HG02798 (cell line): ENCODE results near the gene RHD.
"Not testable (repeated sequence)": the region's sequence is repeated elsewhere in the genome, so short reads cannot be mapped to it uniquely, and the experiment has no call there.

Experiments
- ATAC-seq: cut with Tn5 transposase; IDR thresholded peaks from one replicate; pipeline ENCODE4 v1.9.1; 2021; ENCODE audit warnings: mild to moderate bottlenecking; ENCODE audit not compliant: unreplicated experiment, poor library complexity

Gene RHD

DNA sequence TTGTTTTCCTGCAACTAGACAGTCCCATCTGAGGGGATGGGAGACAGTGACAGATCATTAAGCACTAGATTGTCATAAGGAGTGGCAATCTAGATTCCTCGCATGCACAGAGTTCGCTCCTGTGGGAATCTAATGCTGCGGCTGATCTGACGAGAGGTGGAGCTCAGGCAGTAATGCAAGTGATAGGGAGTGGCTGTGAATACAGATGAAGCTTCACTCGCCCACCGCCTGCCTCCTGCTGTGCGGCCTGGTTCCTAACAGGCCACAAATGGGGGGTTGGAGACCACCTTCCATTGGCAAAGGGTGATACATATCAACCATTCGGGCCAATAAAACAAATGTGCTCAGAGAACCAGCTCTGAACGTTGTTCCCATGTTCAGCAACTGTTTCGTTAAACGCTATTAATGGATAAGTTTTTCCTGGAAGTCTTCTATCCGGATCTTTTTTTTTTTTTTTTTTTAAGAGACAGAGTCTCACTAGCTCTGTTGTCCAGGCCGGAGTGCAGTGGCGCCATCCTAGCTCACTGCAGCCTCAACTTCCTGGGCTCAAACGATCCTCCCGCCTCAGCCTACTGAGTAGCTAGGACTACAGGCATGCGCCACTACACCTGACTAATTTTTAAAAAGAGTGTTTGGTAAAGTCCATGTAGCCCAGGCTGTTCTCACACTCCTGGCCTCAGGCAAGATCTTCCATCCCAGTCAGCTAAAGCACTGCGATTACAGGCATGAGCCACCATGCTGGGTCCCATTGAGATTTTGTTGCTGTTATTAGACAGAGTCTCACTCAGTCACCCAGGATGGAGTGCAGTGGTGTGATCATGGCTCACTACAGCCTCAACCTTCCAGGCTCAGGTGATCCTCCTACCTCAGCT, 16.4 kb upstream of the RHD start:
- no peak for ATAC-seq

DNA sequence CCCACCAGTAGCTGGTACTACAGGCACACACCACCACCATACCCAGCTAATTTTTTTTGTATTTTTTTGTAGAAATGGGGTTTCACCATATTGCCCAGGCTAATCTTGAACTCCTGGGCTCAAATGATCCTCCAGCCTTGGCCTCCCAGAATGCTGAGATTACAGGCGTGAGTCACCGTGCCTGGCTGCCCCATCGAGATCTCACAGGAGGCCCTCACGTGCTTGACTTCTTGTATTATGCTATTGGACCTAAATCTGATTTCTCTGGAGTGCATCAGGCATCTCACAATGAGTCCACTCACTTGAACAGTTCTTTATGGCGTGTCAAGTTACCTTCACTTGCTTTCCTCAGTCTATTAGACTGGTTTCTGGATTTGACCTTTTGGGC, 15.7 kb upstream of the RHD start:
- ATAC-seq, result no peak

GRCh38 chr1:25257196-25257595, 15.1 kb upstream of the RHD start:
- no peak for ATAC-seq

DNA sequence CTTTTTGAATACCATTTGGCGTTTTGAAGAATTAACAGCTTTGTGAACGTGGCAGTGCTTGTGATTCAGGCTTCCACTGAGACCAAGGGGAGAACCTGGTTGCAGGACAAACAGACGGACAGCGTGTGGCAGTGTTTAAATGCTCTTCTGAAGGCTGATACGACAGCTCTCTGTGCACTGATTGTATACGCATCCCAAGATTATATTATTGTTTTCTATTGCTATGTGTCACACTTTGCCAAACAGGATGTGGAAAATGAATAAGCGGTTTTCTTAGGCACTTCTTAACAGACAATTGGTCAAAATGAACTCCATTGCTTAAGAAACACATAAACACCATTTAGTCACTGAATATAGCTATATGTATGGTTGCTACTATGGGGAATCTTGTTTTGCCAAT, 12.5 kb upstream of the RHD start:
- not testable (repeated sequence) for ATAC-seq

DNA sequence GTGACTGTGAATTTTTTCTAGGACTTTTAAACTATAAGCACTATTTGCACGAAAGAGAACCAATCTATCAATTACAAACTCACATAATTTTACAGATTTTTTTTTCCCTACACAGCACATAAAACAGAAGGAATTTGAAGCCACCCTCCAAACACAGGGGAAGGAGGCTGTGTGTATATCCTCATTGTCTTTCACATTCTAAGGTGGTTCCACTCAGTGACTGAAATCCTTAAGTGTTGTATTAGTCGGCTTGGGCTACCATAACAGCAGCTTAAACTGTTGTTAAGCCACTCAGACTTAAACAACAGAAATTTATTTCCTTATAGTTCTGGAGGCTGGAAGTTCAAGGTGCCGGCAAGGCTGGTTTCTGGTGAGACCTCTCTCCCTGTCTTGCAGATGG, 12.0 kb upstream of the RHD start:
- not testable (repeated sequence) for ATAC-seq

DNA sequence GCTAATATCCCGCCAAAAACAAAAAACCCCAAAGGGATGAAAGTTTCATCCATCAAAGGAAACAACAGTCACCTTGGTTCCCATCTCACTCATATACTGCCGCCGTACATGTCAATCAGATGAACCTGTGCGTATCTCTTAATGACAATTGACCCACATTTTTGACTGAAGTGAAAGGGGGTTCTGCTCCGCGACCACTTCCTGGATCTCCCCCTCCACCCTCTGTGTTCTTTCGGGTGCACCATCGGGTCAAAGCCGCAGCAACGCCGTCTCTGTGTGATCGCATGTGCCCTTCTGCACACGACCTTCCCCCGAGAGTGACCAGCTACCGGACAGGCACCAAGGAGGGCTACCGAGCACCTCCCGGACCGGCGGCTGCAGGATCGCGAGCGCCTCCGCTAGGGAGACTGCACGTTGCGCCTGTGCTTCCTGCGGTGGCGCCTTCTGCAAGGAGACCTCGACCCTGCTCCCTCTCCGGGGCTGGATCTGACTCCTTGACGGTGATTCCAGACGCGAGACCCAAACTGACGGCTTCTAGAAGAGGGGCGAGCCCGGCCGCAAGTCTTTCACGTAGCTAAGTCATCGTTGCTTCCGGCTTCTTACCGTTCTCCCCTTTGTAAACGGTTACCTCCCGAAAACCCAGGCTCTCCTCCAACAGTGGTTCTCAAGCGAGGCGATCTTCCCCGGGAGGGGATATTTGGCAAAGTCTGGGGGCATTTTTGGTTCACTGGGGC, 5.6 kb upstream of the RHD start:
- ATAC-seq, result peak; percentile 25

- ATAC-seq, result peak; percentile 85
Measured at GRCh38 chr1:25267288-25268142, 4.8 kb upstream of the RHD start.

DNA sequence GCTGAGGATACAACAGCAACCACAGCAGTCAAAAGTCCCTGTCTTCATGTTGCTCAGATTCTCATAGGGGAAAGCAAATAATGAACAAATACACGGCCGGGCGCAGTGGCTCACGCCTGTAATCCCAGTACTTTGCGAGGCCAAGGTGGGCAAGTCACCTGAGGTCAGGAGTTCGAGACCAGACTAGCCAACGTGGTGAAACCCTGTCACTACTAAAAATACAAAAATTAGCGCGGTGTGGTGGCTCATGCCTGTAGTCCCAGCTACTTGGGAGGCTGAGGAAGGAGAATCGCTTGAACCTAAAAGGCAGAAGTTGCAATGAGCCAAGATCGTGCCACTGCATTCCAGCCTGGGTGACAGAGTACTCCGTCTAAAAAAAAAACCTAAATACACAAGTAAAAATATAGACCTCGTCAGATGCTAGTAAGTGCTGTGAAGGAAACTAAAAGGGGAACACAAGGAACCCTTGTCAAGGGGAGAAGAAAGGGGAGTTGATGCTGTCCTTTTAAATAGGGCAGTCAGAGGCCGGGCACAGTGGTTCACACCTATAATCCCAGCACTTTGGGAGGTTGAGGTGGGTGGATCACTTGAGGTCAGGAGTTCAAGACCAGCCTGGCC, 4.1 kb upstream of the RHD start:
- not testable (repeated sequence) for ATAC-seq

DNA sequence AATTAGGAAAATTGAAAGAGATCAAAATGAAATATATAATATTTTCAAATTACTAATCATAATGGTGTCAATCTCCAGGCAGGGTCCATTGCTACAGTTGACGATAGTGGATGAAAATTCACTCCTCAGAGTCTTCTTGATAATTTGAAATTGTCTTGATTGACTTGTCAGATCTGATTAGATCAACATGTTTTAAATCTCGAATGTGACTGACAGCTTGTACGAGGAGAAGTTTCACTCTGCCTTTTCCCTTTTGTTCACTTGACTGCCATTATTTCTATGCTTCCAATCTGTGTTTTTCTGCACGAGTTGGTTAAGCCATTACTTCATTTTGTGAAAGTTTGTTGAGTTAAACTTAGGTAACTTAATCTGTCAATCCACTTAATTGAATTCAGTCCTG, 3.3 kb downstream of the RHD start:
- not testable (repeated sequence) for ATAC-seq

DNA sequence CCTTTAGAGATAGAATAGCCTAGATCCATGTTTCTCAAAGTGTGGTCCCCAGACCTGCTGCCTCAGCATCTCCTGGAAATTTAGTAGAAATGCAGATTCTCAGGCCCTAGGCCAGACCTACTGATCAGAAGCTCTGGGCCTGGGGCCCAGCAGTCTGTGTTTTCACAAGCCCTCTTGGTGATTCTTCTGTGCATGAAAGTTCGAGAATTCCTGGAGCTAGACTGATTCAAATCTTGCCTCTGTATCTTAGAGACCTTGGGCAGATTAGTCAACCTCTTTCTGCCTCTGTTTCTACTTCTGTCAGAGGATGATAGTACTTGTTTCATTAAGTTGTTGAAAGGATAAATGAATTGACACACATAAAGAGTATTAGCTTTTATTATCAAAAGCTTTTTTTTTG, 5.0 kb downstream of the RHD start:
- not testable (repeated sequence) for ATAC-seq

DNA sequence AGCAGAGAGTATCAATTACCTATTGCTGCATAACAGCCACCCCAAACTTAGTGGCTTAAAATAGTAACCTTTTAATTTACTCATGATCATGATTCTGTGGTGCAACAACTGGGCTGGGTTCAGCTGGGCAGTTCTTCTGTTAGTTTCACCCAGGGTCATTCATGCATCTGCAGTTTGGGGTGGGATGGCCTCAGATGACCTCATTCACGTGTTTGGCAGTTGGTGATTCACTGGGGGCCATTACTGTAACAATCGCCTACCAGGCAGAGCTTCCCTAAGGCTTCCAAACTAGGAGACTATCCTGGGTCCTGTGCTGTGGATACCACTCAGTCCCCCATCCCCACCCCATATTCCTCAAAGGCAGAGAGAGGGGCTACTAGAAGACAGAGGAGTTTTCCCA, 6.0 kb downstream of the RHD start:
- not testable (repeated sequence) for ATAC-seq

DNA sequence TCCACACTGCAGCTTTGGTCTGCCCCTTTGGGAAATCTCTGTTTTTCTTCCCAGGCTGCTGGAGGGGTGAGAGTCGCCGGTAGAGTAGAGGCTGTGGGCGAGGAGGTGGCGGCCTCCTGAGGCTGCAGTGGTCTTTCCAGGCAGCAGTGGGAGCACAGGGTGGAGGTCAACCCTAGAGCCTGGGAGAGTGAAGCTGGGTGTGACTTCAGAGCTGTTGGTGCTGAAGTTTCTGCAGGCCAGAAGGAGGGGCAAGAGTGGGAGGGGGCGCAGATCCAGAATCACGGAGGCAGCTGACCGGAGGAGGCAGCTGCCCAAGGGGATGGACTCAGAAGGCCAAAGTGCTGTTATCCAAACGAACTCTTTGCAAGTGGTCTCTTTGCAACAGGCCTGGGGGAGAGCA, 6.5 kb downstream of the RHD start:
- ATAC-seq, result not testable (repeated sequence)

DNA sequence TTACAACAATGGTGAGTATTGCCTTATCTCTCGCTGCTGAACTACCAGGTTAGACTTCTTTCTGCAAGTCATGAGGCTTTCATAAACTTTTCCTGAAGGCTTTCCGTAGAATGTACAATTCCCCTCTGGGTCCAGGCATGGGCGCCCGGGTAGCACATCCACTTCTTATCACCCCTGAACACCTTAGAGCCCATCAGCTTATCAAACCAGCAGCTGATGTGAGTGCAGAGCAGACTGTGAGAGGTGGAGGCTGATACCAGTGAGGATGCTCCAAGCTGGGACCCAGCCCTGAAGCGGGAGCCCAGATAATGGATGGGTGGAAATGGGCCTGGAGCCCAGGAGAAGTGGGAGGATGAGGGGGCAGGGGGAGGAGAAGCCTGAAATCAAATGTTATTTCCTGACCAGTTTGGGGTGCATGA, 7.4 kb downstream of the RHD start:
- not testable (repeated sequence) for ATAC-seq

DNA sequence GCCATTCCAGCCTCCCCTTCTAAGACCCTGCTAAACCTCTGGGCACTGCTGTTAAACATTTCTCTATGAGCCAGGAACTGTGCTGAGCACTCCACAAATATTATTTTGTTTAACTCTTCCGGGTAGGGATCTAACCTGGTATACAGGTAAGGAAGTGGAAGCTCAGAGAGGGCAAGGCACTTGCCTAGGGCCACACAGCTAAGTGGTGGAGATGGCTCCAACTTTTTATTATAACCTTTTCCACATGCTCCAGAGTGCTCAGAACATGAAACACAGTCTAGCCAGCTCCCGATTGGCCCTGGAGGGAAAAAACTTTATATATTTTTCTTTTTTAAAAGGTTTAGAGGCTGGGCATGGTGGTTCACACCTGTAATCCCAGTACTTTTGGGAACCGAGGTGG, 13.6 kb downstream of the RHD start:
- ATAC-seq, result not testable (repeated sequence)

DNA sequence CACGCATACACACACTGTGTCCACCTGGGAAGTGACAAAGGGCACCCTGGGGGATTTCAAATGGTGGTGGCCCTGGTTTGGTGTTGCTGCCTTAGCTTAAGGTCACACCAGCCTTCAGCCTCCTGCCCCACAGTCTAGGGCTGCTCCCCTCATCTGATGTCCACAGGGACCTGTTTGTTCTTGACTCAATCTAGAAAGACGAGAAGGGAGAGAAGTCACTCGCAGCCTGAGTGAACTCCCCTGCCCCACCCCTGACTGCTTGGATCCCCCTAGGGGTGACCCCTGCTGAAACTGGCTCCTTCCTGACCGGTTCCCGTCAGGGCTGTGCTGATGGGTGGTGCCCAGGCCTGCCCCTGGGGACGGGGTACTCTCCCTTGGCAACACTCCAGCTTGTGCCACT, 14.9 kb downstream of the RHD start:
- not testable (repeated sequence) for ATAC-seq

DNA sequence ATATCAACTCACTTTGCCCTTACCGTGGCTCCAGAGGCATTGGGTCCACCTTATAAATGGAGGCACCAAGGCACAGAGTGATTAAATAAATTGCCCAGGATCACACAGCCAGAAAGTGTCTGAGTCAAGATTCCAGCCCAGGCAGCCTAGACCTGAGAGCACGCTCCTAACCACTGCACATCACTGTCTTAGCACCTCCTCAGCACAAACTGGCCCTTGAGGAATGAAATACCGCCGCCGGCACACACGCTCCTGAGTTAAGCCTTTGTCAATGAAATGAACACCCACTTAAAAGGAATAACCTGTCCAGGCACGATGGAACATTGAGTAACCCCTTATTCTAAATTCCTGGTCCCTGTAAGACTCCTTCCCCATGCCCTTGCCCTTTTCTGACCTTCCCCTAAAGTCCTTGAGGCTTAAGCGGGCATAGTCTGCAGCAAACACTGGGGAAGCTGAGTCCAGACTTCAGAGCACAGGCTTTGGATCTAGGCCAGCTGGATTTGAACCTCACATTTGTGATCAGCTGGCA, 16.3 kb downstream of the RHD start:
- ATAC-seq, result not testable (repeated sequence)

- ATAC-seq, result not testable (repeated sequence)
Measured at GRCh38 chr1:25290043-25290442, 17.7 kb downstream of the RHD start.

DNA sequence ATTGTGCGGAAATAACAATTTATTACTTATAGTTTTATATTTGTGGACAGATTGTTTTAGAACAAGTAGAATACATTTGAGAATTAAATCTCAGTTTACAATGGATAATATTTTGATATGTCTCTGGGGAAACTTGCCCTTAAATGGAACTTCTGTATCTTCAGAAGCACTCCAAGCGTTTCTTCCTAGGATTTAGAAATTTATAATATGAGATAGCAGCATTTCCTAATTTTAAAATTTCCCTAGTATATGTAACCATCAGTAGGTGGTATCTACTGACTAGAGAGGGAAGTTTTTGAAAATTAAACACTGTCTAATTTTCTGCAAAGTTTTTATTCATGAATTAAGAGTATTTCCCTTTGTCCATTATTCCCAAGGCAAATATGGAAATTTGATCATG, 21.1 kb downstream of the RHD start:
- ATAC-seq, result not testable (repeated sequence)

DNA sequence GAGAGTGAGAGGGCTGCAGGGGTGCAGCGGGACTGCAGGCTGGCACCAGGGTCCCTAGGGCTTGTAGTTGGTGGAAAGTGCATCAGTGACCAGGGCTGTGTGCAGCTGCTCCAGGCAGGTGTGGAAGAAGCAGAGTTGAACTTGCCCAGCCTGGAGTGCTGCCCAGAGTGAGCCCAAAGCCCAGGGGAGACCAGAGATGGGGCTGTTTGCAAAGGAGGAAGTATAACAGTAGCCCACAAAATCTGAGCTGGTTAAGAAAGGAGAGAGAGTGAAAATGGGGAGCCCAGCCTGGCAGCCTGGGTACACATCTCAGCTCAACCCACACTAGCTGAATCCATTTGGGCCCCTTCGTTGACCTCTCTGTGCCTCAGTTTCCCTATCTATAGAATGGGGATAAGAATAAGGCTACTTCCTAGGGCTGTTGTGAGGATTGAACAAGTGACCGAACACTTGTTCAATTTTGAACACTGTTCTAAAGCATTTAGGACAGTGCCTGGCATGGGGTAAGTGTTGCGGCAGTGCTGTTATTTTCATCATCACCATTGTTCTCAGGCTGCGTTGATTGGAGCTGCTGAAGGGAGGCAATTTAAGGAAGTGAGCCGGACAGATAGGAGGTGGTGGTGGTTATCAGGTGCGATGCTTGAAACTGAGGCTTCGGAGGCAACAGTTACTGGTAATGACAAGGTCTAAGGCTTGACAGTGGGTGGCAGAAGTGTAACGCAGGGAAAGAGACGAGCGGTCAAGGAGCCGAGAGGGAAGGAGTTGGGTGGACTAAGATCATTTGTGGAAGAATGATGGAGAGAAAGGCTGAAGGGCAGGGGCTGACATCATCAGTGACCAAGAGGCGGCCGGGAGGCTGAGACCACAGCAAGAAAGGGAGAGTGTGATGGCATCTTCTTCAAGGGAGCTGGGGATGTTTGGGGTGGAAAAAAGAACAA, 22.8 kb downstream of the RHD start:
- not testable (repeated sequence) for ATAC-seq
